Measurements from ENCODE around the gene SNCAIP.

Gene SNCAIP

GRCh38 chr5:122311961-122312590 is at the start of gene SNCAIP:
Gene SNCAIP, plus strand, starts transcription at chr5:122312237. Its CDS starts 78,898 bp downstream, at chr5:122391135.
- no peak for DNase-seq

GRCh38 chr5:122263352-122264030 is 48.5 kb upstream of the SNCAIP start:
- DNase-seq, result no peak

DNA sequence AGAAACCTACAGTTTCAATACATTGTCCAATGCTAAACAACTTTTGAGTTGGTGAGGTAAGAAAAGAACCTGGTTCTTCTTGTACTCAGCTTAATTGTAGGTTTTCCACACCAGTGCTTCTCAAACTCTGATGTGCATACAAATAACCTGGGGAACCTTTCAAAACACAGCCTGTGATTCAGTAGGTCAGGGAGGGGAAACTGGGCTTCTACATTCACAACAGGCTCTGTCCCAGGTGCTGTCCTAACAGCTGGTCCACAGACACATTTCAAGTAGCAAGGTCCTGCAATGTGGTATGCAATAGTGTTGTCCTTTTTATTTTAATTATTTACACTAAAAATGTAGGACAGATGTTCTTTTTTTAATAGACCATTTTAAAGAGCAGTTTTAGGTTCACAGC is 47.4 kb upstream of the SNCAIP start:
- DNase-seq, result no peak

DNA sequence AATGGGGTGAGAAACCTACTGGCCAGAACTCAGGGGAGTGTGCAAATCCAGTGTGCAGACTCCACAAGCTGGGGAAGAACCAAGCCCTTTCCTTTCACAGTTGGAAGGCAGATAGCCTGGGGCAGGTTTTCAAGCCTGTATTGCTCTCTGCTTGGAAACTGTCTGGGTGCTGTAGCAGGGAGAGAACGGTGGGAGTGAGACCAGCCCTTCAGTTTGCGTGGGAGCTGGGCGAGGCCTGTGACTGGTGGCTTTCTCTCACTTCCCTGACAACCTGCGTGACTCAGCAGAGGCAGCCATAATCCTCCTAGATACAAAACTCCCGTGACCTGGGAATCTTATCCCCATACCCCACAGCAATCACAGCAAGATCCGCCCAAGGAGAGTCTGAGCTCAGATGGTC is 44.9 kb upstream of the SNCAIP start:
- no peak for DNase-seq

DNA sequence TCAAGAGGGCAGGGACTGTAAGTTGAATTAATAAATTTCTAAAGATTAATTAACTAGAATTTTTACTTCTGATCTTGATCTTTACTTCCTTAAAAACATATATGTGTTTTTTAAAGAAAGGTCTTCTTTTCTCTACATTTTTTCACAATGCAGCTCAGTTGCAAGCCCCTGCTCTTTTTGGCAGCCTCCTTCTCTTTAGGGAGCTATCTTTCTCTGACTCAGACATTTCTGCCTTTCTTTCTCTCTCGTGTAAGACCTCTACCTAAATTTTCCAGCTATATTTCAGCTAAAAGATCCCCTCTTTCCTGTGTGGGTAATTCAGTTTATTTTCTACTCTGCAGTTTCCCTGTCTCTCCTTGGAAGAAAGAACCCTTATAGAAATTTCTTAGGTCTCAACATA is 38.3 kb upstream of the SNCAIP start:
- DNase-seq, result no peak

GRCh38 chr5:122283592-122283991 is 28.4 kb upstream of the SNCAIP start:
- DNase-seq, result no peak

GRCh38 chr5:122286541-122286940 is 25.5 kb upstream of the SNCAIP start:
- no peak for DNase-seq

DNA sequence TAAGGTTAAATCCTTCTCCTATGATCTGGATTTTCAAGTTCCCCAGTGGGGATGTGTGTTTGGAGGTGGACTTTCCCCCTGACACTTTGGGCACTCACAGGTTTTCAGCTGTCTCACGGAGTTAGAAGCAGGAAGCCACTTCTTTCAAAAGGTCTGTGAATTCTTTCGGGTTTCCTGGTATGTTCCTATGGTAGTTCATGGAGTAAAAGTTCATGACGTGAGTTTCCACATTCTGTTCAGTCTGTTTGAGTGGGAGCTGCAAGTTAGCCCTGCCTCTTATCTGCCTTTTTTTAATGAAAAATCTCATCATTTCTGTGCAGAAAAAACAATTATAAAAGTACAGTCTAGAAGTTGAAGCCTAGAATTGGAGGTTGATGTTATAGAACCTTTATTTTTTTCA is 24.9 kb upstream of the SNCAIP start:
- no peak for DNase-seq

GRCh38 chr5:122291000-122291901 is 20.8 kb upstream of the SNCAIP start:
- no peak for DNase-seq

DNA sequence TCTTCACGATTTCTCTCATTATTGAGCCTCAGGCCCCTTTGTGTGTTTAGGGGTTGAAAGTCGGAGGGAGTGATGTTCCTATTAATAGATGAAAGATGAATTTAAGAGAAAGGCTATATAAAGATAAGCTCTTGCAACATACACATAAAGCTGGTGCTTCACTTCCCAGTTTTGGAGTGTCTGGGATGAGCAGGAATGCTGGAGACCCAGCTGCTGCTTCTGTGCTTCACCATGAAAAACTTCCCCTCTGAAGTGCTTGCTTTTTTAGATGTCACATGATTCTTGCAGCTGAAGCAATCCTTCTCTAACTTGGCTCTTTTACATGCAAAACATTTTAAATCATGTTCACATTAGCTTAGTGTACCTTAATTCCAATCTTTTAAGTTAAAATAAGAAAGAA is 19.7 kb upstream of the SNCAIP start:
- DNase-seq, result no peak

- no peak for DNase-seq
Observed at GRCh38 chr5:122295138-122295537, 16.9 kb upstream of the SNCAIP start.

- DNase-seq, result no peak
Observed at GRCh38 chr5:122296871-122297270, 15.2 kb upstream of the SNCAIP start.

DNA sequence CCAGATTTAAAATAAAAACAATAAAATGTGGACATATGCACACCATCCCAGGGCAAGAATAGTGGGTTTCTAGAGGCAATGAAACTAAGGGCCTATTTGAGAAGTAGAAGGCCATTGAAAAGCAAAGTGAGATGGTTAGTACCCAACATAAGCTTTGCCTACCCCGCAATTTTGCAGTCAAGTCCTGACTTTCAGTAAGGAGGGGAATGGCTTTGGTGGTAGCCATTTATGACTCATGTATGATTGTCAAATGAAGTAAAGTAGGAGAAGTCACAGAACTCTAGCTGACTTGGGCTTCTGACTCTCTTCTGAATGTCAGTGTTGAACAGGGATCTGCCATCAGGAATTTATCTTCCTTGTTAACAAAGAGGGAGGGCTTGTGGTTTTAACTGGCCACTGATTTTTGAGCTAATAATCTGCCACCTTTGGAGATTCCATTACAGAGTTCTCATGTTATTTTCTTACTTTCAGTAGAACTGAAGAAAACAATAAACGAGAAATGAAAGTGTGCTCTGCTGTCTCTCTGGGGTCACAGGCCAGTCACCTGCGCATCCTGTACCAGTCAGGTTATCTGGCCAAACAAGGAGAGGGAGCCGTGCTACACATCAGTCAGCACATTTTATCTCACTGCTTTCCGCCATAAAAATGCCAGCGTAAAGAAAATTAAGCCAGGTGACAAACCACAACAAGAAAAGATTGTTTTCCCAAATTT is 14.3 kb upstream of the SNCAIP start:
- no peak for DNase-seq

DNA sequence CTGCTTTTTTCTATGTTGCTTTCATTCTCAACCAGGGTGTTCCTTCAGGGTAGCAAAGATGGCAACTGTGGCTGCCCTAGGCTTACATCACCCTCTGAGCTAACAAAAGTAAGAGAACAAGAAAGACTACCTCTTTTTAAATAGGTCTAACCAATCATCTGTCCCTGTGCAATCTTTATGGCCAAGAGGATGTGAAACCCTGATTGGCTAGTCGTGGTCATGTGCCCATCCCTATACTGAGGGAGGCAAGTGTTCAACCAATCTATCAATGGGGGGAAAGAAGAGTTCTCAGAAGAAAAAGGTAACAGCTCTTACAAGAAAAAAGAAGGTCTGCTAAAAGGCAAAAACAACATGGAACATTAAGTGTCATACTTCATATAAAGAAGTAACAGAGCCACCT is 11.7 kb upstream of the SNCAIP start:
- DNase-seq, result no peak

DNA sequence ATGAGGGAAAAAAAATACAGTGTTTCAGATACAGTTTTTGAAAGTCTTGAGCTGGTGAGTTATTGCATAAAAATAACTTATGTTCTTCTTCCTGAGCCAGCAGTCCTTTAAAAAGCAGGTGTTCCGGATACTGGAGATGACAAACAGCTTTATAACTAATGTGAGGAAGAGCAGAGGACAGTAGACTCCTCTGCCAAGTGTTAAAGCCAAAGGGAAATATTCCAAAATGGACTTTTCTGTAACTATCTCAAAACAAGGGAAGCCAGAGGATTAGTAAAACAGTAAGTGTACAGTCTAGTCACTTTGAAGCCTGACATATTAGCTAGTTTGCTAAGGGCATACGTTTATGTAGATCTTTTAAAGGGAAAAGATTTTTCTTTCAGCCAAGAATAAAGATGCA is 11.0 kb upstream of the SNCAIP start:
- no peak for DNase-seq

DNA sequence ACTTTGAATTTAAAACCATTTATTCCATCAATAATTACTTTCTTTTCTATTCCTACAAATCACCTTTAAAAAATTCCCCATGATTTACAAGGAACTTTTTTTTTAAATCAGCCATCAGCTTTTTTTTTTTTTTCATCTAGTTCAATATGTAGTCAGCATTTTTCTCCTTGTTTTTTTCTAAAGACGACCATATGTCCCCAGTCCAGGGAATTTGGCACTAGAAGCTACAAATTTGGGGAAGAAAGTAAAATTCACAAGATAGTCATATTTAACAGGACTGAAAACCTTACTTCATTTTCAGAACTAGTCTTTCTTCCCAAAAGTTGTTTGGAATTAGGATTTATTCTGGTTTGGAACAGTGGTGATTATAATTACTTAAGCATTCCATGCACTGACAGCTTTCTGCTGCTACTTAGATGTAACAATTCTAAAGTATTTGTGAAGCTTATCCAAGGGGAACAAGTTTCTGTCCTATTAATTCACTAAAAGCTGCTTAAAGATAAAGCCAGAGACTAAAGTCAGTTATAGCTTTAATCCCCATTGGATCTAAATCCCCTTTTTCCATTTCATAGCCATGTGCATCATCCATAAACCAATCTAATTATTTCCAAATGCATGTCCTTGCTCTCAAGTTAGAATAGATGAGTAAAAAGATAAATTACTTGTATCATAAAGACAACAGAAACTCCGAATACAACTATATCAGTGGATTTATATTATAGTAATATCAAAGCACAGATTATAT is 7.4 kb upstream of the SNCAIP start:
- DNase-seq, result no peak

- no peak for DNase-seq
Observed at GRCh38 chr5:122306461-122306860, 5.6 kb upstream of the SNCAIP start.

GRCh38 chr5:122310889-122311288 is 1.1 kb upstream of the SNCAIP start:
- DNase-seq, result no peak

DNA sequence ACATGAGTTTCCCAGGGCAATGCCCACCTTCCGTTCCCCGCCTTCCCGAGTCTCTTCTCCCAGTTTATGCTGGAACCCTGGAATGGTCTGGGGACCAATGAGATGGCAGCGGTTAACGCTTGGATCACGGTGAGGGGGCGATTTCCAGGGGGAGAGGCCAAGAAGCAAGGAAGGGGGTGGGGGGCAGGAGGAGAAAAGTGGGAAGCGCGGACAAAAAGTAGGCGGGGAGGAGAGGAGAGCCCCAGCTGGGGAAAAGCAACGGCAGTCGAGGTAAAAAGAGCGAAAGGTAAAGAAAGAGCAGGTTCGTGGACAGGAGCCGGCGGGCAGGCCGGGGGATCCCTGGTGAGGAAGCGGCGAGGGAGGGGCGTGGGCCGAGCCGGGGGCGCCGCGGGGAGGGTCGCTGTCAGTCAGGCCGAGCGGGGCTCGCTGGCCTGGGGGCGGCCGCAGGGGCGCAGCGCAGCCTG is 508 bp upstream of the SNCAIP start:
- no peak for DNase-seq

DNA sequence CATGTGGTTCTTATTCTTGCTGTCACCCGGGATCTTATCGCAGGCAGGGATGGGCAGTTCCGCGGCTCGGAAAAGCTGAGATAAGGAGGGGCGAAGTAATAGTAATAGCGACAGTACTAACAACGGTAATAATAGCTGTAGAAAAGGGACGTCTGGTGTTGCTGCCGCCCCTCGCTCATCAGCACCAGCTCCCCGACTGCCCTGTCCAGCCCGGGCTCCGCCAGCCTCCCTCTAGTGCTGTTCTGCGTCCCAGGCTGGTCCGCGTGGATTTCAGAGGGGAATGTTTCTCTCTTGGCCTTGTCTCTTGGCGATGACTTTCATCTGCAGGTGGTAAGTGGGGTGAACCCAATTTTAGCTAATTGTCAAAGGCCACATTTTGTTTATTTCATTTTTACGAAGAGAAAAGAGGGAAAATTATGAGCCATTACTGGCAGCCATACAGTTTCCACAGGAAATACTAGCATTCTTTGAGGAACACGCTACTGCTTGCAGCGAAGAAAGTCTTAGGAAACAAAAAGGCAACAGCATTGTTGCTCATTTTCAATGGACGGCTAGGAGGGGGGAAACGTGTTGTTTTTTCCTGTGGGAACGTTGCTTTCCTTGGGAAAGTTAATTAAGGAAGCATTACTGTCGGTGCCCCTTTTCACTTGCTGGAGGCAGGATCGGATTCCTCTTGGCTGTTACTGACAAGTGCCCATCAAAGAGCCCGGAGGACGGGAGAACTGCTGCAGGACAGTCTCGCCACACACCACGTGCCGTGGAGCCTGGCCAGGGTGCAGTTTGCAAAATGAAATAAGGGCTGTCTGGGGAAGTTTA is 762 bp downstream of the SNCAIP start:
- DNase-seq, result no peak

- DNase-seq, result no peak
Observed at GRCh38 chr5:122314036-122314435, 2.0 kb downstream of the SNCAIP start.
